CD4-positive, CD25-positive, alpha-beta regulatory T cell (primary cell): Measurements from ENCODE around the gene RGS12. TPM values are rescaled to one million over a fixed set of nuclear protein-coding genes. Genes with fewer than 3 reads are reported as not detected.
A peak's percentile ranks its signal among the peaks of the same experiment; 100 is the strongest.

Experiments
- ATAC-seq, 2 donors: fragments of 150-1000 bp; cut with Tn5 transposase; one replicate each; pipeline ENCODE4 v1.10.0; 2021; ENCODE audit warnings: low read depth in 2 of 2, moderate number of reproducible peaks in 2 of 2, moderate library complexity in 1 of 2
- DNase-seq, 3 donors: peaks; one replicate each; pipeline versions ENCODE4 v3.0.0 to v3.0.0-alpha.2; 2012 to 2022; ENCODE audit warnings: mixed read lengths in 1 of 3
- H3K27ac ChIP-seq: one replicate; pipeline ENCODE4 v1.7.0; 2013; ENCODE audit warnings: mild to moderate bottlenecking, low read length; ENCODE audit not compliant: insufficient read depth, poor library complexity, severe bottlenecking
- H3K27me3 ChIP-seq: one replicate; pipeline ENCODE4 v1.7.0; 2013; ENCODE audit warnings: low read length; ENCODE audit not compliant: control insufficient read depth, insufficient read depth
- H3K36me3 ChIP-seq: one replicate; pipeline ENCODE4 v1.7.0; 2013; ENCODE audit warnings: mild to moderate bottlenecking, low read length, moderate library complexity; ENCODE audit not compliant: control insufficient read depth, insufficient read depth
- H3K4me1 ChIP-seq: 2 replicates; pipeline ENCODE4 v1.7.0; 2013; ENCODE audit warnings: mild to moderate bottlenecking, low read length; ENCODE audit not compliant: insufficient read depth, control insufficient read depth, poor library complexity, severe bottlenecking
- H3K4me3 ChIP-seq: one replicate; pipeline ENCODE4 v1.7.0; 2013; ENCODE audit warnings: low read depth, mild to moderate bottlenecking, low read length, moderate library complexity
- H3K9me3 ChIP-seq, 2 experiments: 1 replicate in 1 of 2; 2 replicates in 1 of 2; pipeline ENCODE4 v1.7.0; 2013; ENCODE audit warnings: low read length in 2 of 2, mild to moderate bottlenecking in 1 of 2, moderate library complexity in 1 of 2; ENCODE audit not compliant: control insufficient read depth in 2 of 2
- H3K27ac Mint-ChIP-seq, 3 donors: one replicate each; pipeline ENCODE4 v1.8.0; 2020 to 2022; ENCODE audit warnings: mild to moderate bottlenecking in 3 of 3, mixed read lengths in 3 of 3, moderate library complexity in 2 of 3
- H3K27me3 Mint-ChIP-seq: one replicate; pipeline ENCODE4 v1.8.0; 2022; ENCODE audit warnings: mild to moderate bottlenecking, mixed read lengths
- H3K36me3 Mint-ChIP-seq: one replicate; pipeline ENCODE4 v1.8.0; 2020; ENCODE audit warnings: mixed read lengths
- H3K4me1 Mint-ChIP-seq, 4 donors: one replicate each; pipeline ENCODE4 v1.8.0; 2020 to 2022; ENCODE audit warnings: mixed read lengths in 4 of 4, mild to moderate bottlenecking in 1 of 4
- H3K4me3 Mint-ChIP-seq, 4 donors: one replicate each; pipeline ENCODE4 v1.8.0; 2020 to 2022; ENCODE audit warnings: mild to moderate bottlenecking in 4 of 4, mixed read lengths in 4 of 4, moderate library complexity in 3 of 4
- H3K9me3 Mint-ChIP-seq, 7 donors: one replicate each; pipeline ENCODE4 v1.8.0; 2020 to 2022; ENCODE audit warnings: mixed read lengths in 7 of 7, mild to moderate bottlenecking in 3 of 7, moderate library complexity in 2 of 7
- polyA plus RNA-seq, 4 donors: library from polyadenylated mRNA; unstranded; fragments of 300-500 nt; fragmentation: Illumina TruSeq; gene quantifications; one replicate each; pipeline ENCODE4 v1.2.3, GENCODE V29; 2021
- total RNA-seq: library from RNA; stranded (reverse); gene quantifications from one replicate; pipeline ENCODE4 v1.2.3, GENCODE V29; 2022

Gene RGS12
- total and polyA plus RNA-seq, 5 donors from 2014 or later: 3.7 to 27.6 (median 6.6) TPM

- Mint-ChIP-seq H3K27me3 (no peaks in the 10 kb centered on the region), H3K36me3 (no peaks in the 10 kb centered on the region), H3K4me3 (no peak overlapping the region), H3K4me1 (peaks cover 0 to 43% (median 12%) of the 10 kb centered on the region in 4 donors), H3K27ac (peak overlapping the region; percentile 31 to 80 (median 62)), H3K9me3 (no peaks in the 10 kb centered on the region)
- Histone ChIP-seq H3K9me3 (no peaks in the 10 kb centered on the region), H3K4me3 (no peak overlapping the region), H3K27ac (no peak overlapping the region), H3K36me3 (no peaks in the 10 kb centered on the region), H3K4me1 (peaks cover 6% of the 10 kb centered on the region), H3K27me3 (no peaks in the 10 kb centered on the region)
- no peak for DNase-seq
- ATAC-seq: no peak
Observed at GRCh38 chr4:3310301-3311094, 17.7 kb downstream of the RGS12 start.

- peaks cover 5% of the 10 kb centered on the region for H3K36me3 Mint-ChIP-seq
- DNase-seq: no peak
- Histone ChIP-seq H3K4me1 (peaks cover 1% of the 10 kb centered on the region), H3K9me3 (no peaks in the 10 kb centered on the region), H3K27me3 (no peaks in the 10 kb centered on the region), H3K4me3 (no peak overlapping the region), H3K27ac (no peak overlapping the region), H3K36me3 (no peaks in the 10 kb centered on the region)
- no peak for ATAC-seq
- no peaks in the 10 kb centered on the region for H3K9me3 Mint-ChIP-seq
- H3K4me1 Mint-ChIP-seq: peaks cover 0 to 38% (median 9%) of the 10 kb centered on the region in 4 donors
- H3K27me3 Mint-ChIP-seq: no peaks in the 10 kb centered on the region
- no peak overlapping the region for H3K4me3 Mint-ChIP-seq
- H3K27ac Mint-ChIP-seq: peak overlapping the region in 2 of 3 donors; percentile 62 to 80
Observed at GRCh38 chr4:3311095-3311372, 18.2 kb downstream of the RGS12 start.

- H3K36me3 Mint-ChIP-seq: peaks cover 9% of the 10 kb centered on the region
- H3K4me1 ChIP-seq: no peaks in the 10 kb centered on the region
- H3K4me1 Mint-ChIP-seq: peaks cover 0 to 34% (median 7%) of the 10 kb centered on the region in 4 donors
- H3K27me3 Mint-ChIP-seq: no peaks in the 10 kb centered on the region
- ATAC-seq: no peak
- H3K36me3 ChIP-seq: no peaks in the 10 kb centered on the region
- H3K27ac Mint-ChIP-seq: peak overlapping the region; percentile 46 to 80 (median 52)
- H3K9me3 ChIP-seq: no peaks in the 10 kb centered on the region
- H3K27me3 ChIP-seq: no peaks in the 10 kb centered on the region
- H3K4me3 ChIP-seq: no peak overlapping the region
- H3K9me3 Mint-ChIP-seq: no peaks in the 10 kb centered on the region
- no peak overlapping the region for H3K27ac ChIP-seq
- H3K4me3 Mint-ChIP-seq: no peak overlapping the region
- DNase-seq: no peak
Observed at GRCh38 chr4:3311489-3312171, 18.8 kb downstream of the RGS12 start.

GRCh38 chr4:3312362-3312761 lies 19.5 kb downstream of the RGS12 start:
- H3K4me1 Mint-ChIP-seq: peaks cover 0 to 26% (median 7%) of the 10 kb centered on the region in 4 donors
- H3K27me3 Mint-ChIP-seq: no peaks in the 10 kb centered on the region
- H3K4me1 ChIP-seq: no peaks in the 10 kb centered on the region
- no peak overlapping the region for H3K27ac ChIP-seq
- H3K9me3 ChIP-seq: no peaks in the 10 kb centered on the region
- no peak overlapping the region for H3K4me3 Mint-ChIP-seq
- H3K27ac Mint-ChIP-seq: peak overlapping the region in 2 of 3 donors; percentile 52 to 80
- no peaks in the 10 kb centered on the region for H3K36me3 ChIP-seq
- ATAC-seq (no peak), DNase-seq (no peak)
- peaks cover 9% of the 10 kb centered on the region for H3K36me3 Mint-ChIP-seq
- no peaks in the 10 kb centered on the region for H3K9me3 Mint-ChIP-seq
- no peak overlapping the region for H3K4me3 ChIP-seq
- H3K27me3 ChIP-seq: no peaks in the 10 kb centered on the region

GRCh38 chr4:3313139-3313538 lies 20.3 kb downstream of the RGS12 start:
- Mint-ChIP-seq H3K4me1 (peaks cover 0 to 19% (median 4%) of the 10 kb centered on the region in 4 donors), H3K27ac (no peak overlapping the region), H3K27me3 (no peaks in the 10 kb centered on the region), H3K36me3 (peaks cover 9% of the 10 kb centered on the region), H3K4me3 (no peak overlapping the region), H3K9me3 (no peaks in the 10 kb centered on the region)
- no peaks in the 10 kb centered on the region for H3K4me1 ChIP-seq
- H3K27ac ChIP-seq: no peak overlapping the region
- no peaks in the 10 kb centered on the region for H3K27me3 ChIP-seq
- DNase-seq (no peak), ATAC-seq (no peak)
- peaks cover 6% of the 10 kb centered on the region for H3K36me3 ChIP-seq
- H3K4me3 ChIP-seq: no peak overlapping the region
- H3K9me3 ChIP-seq: no peaks in the 10 kb centered on the region

- Histone ChIP-seq H3K4me1 (no peaks in the 10 kb centered on the region), H3K4me3 (no peak overlapping the region), H3K36me3 (peaks cover 7% of the 10 kb centered on the region), H3K9me3 (no peaks in the 10 kb centered on the region), H3K27ac (no peak overlapping the region), H3K27me3 (no peaks in the 10 kb centered on the region)
- Mint-ChIP-seq H3K27ac (no peak overlapping the region), H3K27me3 (no peaks in the 10 kb centered on the region), H3K9me3 (no peaks in the 10 kb centered on the region), H3K4me1 (peaks cover 0 to 16% (median 0%) of the 10 kb centered on the region in 4 donors), H3K4me3 (no peak overlapping the region), H3K36me3 (peaks cover 9% of the 10 kb centered on the region)
- DNase-seq (no peak), ATAC-seq (no peak)
Observed at GRCh38 chr4:3313556-3314228, 20.9 kb downstream of the RGS12 start.

- H3K9me3 Mint-ChIP-seq: no peaks in the 10 kb centered on the region
- ATAC-seq: no peak
- H3K4me1 Mint-ChIP-seq: peaks cover 0 to 19% (median 0%) of the 10 kb centered on the region in 4 donors
- Histone ChIP-seq H3K9me3 (no peaks in the 10 kb centered on the region), H3K27me3 (no peaks in the 10 kb centered on the region), H3K4me1 (no peaks in the 10 kb centered on the region), H3K36me3 (peaks cover 7% of the 10 kb centered on the region), H3K4me3 (no peak overlapping the region), H3K27ac (no peak overlapping the region)
- peaks cover 9% of the 10 kb centered on the region for H3K36me3 Mint-ChIP-seq
- H3K27ac Mint-ChIP-seq: peak overlapping the region in 1 of 3 donors; percentile 40
- no peak for DNase-seq
- H3K27me3 Mint-ChIP-seq: no peaks in the 10 kb centered on the region
- no peak overlapping the region for H3K4me3 Mint-ChIP-seq
Observed at GRCh38 chr4:3314706-3315260, 22.0 kb downstream of the RGS12 start.
